Stimulated activated CD8-positive, alpha-beta memory T cell treated with anti-CD3 and anti-CD28 coated beads, Interleukin-15, amount 100 ng/mL, for 24 hours (primary cell): ENCODE results near the gene TRIM56.
"Not testable (repeated sequence)": the region's sequence is repeated elsewhere in the genome, so short reads cannot be mapped to it uniquely, and the experiment has no call there.

Experiments
- DNase-seq: peaks from one replicate; pipeline ENCODE4 v3.0.0-alpha.2; 2020; ENCODE audit warnings: low read depth

TRIM56 gene, protein sequence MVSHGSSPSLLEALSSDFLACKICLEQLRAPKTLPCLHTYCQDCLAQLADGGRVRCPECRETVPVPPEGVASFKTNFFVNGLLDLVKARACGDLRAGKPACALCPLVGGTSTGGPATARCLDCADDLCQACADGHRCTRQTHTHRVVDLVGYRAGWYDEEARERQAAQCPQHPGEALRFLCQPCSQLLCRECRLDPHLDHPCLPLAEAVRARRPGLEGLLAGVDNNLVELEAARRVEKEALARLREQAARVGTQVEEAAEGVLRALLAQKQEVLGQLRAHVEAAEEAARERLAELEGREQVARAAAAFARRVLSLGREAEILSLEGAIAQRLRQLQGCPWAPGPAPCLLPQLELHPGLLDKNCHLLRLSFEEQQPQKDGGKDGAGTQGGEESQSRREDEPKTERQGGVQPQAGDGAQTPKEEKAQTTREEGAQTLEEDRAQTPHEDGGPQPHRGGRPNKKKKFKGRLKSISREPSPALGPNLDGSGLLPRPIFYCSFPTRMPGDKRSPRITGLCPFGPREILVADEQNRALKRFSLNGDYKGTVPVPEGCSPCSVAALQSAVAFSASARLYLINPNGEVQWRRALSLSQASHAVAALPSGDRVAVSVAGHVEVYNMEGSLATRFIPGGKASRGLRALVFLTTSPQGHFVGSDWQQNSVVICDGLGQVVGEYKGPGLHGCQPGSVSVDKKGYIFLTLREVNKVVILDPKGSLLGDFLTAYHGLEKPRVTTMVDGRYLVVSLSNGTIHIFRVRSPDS

GRCh38 chr7:101085162-101085964 lies at the start of gene TRIM56:
Gene TRIM56 (plus strand): TSS chr7:101085481. CDS start chr7:101087313, 1,832 bp downstream.
- DNase-seq: peak; percentile 59

GRCh38 chr7:101035941-101036340 lies 49.3 kb upstream of the TRIM56 start:
- DNase-seq: no peak

DNA sequence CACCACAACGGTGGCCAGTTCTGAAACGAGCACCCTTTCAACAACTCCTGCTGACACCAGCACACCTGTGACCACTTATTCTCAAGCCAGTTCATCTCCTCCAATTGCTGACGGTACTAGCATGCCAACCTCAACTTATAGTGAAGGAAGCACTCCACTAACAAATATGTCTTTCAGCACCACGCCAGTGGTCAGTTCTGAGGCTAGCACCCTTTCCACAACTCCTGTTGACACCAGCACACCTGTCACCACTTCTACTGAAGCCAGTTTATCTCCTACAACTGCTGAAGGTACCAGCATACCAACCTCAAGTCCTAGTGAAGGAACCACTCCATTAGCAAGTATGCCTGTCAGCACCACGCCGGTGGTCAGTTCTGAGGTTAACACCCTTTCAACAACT lies 44.0 kb upstream of the TRIM56 start:
- DNase-seq: not testable (repeated sequence)

DNA sequence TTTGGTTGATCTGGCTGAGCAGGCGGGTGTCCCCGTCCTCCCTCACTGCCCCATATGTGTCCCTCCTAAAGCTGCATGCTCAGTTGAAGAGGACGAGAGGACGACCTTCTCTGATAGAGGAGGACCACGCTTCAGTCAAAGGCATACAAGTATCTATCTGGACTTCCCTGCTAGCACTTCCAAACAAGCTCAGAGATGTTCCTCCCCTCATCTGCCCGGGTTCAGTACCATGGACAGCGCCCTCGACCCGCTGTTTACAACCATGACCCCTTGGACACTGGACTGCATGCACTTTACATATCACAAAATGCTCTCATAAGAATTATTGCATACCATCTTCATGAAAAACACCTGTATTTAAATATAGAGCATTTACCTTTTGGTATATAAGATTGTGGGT lies 26.9 kb upstream of the TRIM56 start:
- peak; percentile 25 for DNase-seq

DNA sequence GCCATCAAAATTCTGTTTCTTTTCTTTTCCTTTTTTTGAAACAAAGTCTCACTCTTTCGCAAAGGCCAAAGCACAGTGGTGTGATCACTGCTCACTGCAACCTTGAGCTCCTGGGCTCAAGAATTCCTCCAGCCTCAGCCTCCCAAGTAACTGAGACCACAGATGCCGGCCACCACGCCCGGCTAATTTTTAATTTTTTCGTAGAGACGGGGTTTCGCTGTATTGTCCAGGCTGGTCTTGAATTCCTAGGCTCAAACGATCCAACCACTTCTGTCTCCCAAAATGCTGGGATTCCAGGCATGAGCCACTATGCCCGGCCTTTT lies 25.7 kb upstream of the TRIM56 start:
- DNase-seq: no peak

- no peak for DNase-seq
These were observed 24.3 kb upstream of the TRIM56 start for GRCh38 chr7:101060992-101061391.

GRCh38 chr7:101064176-101064550 lies 21.1 kb upstream of the TRIM56 start:
- not testable (repeated sequence) for DNase-seq

DNA sequence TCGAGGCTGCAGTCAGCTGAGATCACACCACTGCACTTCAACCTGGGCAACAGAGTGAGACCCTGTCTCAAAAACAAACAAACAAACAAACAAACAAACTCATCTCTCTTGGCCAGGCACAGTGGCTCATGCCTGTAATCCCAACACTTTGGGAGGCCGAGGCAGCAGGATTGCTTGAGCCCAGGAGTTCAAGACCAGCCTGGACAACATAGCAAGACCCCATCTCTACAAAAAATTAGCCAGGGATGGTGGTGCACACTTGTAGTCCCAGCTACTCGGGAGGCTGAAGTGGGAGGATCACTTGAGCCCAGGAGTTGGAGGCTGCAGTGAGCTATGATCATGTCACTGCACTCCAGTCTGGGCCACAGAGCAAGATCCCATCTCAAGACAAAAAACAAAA lies 20.1 kb upstream of the TRIM56 start:
- DNase-seq: not testable (repeated sequence)

DNA sequence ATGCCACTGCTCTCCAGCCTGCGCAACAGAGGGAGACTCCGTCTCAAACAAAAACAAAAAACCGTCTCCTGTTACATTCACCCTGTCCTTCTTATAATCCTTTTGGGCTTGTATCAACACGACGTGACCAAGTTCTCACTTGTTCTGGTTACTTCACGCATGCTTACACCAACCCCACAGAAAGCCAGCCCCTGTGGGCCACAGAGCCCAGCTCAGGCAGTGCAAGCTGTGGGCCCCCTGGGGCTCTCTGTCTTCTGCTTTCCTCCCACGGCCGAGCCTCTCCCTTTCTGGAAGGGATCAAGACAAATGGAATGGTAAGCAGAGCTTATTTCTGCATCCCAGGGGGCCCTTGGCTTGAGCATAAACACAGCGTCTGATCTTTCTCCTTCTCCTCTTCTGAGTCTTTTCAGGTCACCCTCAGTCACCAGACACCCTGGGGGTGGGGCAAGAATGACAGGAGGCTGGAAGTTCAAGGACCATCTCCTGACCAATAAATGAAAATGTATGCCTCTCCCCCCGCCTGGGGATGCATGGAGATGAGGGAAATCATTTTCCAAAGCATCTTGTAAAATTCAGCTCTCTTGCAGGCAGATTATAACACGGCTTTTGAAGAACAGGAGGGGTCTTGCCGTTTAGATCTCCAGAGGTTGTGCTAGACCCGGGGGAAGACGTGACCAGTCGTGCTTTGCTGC lies 19.0 kb upstream of the TRIM56 start:
- DNase-seq: no peak

- no peak for DNase-seq
These were observed 18.5 kb upstream of the TRIM56 start for GRCh38 chr7:101066833-101067177.

DNA sequence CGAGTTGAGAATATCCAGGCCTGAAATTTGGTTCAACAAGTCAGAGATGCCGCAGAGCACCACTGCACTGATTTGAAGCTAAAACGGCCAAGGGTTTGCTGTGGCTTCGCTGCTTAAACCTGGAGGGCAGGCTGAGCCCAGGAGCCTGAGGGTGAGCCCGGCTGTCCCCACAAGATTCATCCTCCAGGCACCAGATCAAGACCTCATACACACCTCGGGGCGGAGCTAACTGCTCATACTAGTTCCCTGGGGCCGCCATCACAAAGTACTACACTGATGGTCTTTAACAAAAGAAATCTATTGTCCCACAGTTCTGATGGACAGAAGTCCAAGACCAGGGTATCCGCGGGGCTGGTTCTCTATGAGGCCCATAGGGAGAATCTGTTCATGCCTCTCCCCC lies 16.9 kb upstream of the TRIM56 start:
- no peak for DNase-seq

GRCh38 chr7:101071362-101072104 lies 13.7 kb upstream of the TRIM56 start:
- DNase-seq: not testable (repeated sequence)

DNA sequence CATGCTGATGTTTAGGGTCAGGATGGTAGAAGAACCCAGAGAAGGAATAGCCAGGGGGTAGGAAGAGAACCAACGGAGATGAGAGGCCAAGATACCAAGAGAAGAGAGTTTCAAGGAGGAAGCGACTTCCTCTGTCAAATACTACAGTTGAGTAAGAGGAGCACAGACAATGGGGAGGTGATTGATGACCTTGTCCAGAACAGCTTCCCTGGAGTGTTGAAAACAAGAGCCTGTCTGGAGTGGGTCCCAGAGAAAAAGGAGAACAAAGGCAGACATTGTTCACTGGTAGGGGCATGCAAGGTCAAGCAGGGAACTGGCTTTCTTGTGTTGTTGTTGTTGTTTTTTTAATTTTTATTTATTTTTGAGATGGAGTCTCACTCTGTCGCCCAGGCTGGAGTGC lies 9.6 kb upstream of the TRIM56 start:
- no peak for DNase-seq

- DNase-seq: not testable (repeated sequence)
These were observed 9.1 kb upstream of the TRIM56 start for GRCh38 chr7:101076183-101076582.

GRCh38 chr7:101077303-101078086 lies 7.8 kb upstream of the TRIM56 start:
- peak; percentile 59 for DNase-seq

DNA sequence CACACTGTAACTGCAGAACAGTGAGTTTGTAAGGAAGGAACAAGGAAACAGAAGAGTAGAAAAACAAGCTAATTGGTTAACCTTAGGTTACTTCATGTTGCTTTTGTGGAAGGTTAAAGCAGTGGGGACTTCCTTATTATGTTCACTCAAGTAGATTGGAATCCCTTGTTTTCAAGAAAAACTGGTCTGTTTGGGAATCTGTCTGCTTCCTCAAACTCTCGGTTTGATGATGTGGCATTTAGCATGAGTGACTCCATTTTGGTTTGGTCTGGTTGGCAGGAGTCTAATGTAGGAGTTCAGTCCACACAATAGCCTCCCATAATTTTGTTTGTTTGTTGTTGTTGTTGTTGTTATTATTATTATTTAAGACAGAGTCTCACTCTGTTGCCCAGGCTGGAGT lies 3.8 kb upstream of the TRIM56 start:
- DNase-seq: no peak

GRCh38 chr7:101084865-101085161 lies 468 bp upstream of the TRIM56 start:
- DNase-seq: no peak

DNA sequence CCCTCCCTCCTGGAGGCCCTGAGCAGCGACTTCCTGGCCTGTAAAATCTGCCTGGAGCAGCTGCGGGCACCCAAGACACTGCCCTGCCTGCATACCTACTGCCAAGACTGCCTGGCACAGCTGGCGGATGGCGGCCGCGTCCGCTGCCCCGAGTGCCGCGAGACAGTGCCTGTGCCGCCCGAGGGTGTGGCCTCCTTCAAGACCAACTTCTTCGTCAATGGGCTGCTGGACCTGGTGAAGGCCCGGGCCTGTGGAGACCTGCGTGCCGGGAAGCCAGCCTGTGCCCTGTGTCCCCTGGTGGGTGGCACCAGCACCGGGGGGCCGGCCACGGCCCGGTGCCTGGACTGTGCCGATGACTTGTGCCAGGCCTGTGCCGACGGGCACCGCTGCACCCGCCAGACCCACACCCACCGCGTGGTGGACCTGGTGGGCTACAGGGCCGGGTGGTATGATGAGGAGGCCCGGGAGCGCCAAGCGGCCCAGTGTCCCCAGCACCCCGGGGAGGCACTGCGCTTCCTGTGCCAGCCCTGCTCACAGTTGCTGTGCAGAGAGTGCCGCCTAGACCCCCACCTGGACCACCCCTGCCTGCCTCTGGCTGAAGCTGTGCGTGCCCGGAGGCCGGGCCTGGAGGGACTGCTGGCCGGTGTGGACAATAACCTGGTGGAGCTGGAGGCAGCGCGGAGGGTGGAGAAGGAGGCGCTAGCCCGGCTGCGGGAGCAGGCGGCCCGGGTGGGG lies 2.2 kb downstream of the TRIM56 start:
- DNase-seq: no peak

GRCh38 chr7:101088069-101088425 lies 2.8 kb downstream of the TRIM56 start:
- no peak for DNase-seq

DNA sequence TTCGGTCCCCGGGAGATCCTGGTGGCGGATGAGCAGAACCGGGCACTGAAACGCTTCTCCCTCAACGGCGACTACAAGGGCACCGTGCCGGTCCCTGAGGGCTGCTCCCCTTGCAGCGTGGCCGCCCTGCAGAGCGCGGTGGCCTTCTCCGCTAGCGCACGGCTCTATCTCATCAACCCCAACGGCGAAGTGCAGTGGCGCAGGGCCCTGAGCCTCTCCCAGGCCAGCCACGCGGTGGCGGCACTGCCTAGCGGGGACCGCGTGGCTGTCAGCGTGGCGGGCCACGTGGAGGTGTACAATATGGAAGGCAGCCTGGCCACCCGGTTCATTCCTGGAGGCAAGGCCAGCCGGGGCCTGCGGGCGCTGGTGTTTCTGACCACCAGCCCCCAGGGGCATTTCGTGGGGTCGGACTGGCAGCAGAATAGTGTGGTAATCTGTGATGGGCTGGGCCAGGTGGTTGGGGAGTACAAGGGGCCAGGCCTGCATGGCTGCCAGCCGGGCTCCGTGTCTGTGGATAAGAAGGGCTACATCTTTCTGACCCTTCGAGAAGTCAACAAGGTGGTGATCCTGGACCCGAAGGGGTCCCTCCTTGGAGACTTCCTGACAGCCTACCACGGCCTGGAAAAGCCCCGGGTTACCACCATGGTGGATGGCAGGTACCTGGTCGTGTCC lies 3.7 kb downstream of the TRIM56 start:
- DNase-seq: no peak
